Measurements from ENCODE around the gene KCTD7. TPM values are rescaled to one million over a fixed set of nuclear protein-coding genes. Genes with fewer than 3 reads are reported as not detected.
A peak's percentile ranks its signal among the peaks of the same experiment; 100 is the strongest.
"Not testable (repeated sequence)": the region's sequence is repeated elsewhere in the genome, so short reads cannot be mapped to it uniquely, and the experiment has no call there.

KCTD7 gene
- polyA plus RNA-seq (ENCODE audit: insufficient read depth in 1 of 5, insufficient read length in 5 of 5, low replicate concordance in 1 of 5) = 10 to 100 TPM; 25.3 to 32.4 (median 30.3) TPM
- long read RNA-seq, donor 1, full-length matches to known transcripts = 13 of 13 reads
- long read RNA-seq, donor 1, partial matches to known transcripts = 0 of 13 reads
- long read RNA-seq, donor 1, other reads (novel, unspliced or antisense) = 0 of 13 reads
- long read RNA-seq, donor 2, full-length matches to known transcripts = 8 of 8 reads
- long read RNA-seq, donor 2, partial matches to known transcripts = 0 of 8 reads
- long read RNA-seq, donor 2, other reads (novel, unspliced or antisense) = 0 of 8 reads
- long read RNA-seq, donor 3, full-length matches to known transcripts = 6 of 6 reads
- long read RNA-seq, donor 3, partial matches to known transcripts = 0 of 6 reads
- long read RNA-seq, donor 3, other reads (novel, unspliced or antisense) = 0 of 6 reads
- long read RNA-seq, donor 4, full-length matches to known transcripts = 6 of 6 reads
- long read RNA-seq, donor 4, partial matches to known transcripts = 0 of 6 reads
- long read RNA-seq, donor 4, other reads (novel, unspliced or antisense) = 0 of 6 reads
- long read RNA-seq, donor 5, full-length matches to known transcripts = 7 of 17 reads
- long read RNA-seq, donor 5, partial matches to known transcripts = 10 of 17 reads
- long read RNA-seq, donor 5, other reads (novel, unspliced or antisense) = 0 of 17 reads
- long read RNA-seq, donor 6, full-length matches to known transcripts = 11 of 11 reads
- long read RNA-seq, donor 6, partial matches to known transcripts = 0 of 11 reads
- long read RNA-seq, donor 6, other reads (novel, unspliced or antisense) = 0 of 11 reads
- long read RNA-seq, donor 7, full-length matches to known transcripts = 4 of 4 reads
- long read RNA-seq, donor 7, partial matches to known transcripts = 0 of 4 reads
- long read RNA-seq, donor 7, other reads (novel, unspliced or antisense) = 0 of 4 reads
- long read RNA-seq, donor 8, full-length matches to known transcripts = 1 of 6 reads
- long read RNA-seq, donor 8, partial matches to known transcripts = 5 of 6 reads
- long read RNA-seq, donor 8, other reads (novel, unspliced or antisense) = 0 of 6 reads

- peak; percentile 97 to 98 for DNase-seq
Observed at GRCh38 chr7:66628361-66629221, at the start of gene KCTD7. KCTD7 (plus strand) TSS chr7:66628881; CDS start chr7:66629065, 184 bp downstream.

GRCh38 chr7:66580380-66580779 lies 48.3 kb upstream of the KCTD7 start:
- DNase-seq = not testable (repeated sequence)

GRCh38 chr7:66582816-66583489 lies 45.7 kb upstream of the KCTD7 start:
- DNase-seq = not testable (repeated sequence)

- DNase-seq = no peak
Observed at GRCh38 chr7:66583490-66584110, 45.1 kb upstream of the KCTD7 start.

- DNase-seq = no peak
Observed at GRCh38 chr7:66586181-66586580, 42.5 kb upstream of the KCTD7 start.

GRCh38 chr7:66588226-66588625 lies 40.5 kb upstream of the KCTD7 start:
- DNase-seq = not testable (repeated sequence)

GRCh38 chr7:66588856-66589570 lies 39.7 kb upstream of the KCTD7 start:
- not testable (repeated sequence) for DNase-seq

GRCh38 chr7:66590302-66591057 lies 38.2 kb upstream of the KCTD7 start:
- DNase-seq = not testable (repeated sequence)

- peak in 1 of 2 donors; percentile 16 for DNase-seq
Observed at GRCh38 chr7:66591058-66591798, 37.5 kb upstream of the KCTD7 start.

- peak; percentile 87 to 88 for DNase-seq
Observed at GRCh38 chr7:66591799-66592596, 36.7 kb upstream of the KCTD7 start.

GRCh38 chr7:66592597-66593146 lies 36.0 kb upstream of the KCTD7 start:
- DNase-seq = not testable (repeated sequence)

GRCh38 chr7:66594082-66594481 lies 34.6 kb upstream of the KCTD7 start:
- DNase-seq = not testable (repeated sequence)

GRCh38 chr7:66597461-66597860 lies 31.2 kb upstream of the KCTD7 start:
- no peak for DNase-seq

- no peak for DNase-seq
Observed at GRCh38 chr7:66602159-66602558, 26.5 kb upstream of the KCTD7 start.

GRCh38 chr7:66604198-66604597 lies 24.5 kb upstream of the KCTD7 start:
- DNase-seq = no peak

- not testable (repeated sequence) for DNase-seq
Observed at GRCh38 chr7:66606540-66607291, 22.0 kb upstream of the KCTD7 start.

All from right lung (tissue), 10 donors.